ENCODE measurements around the gene FOLR2. TPM values are rescaled to one million over a fixed set of nuclear protein-coding genes. Genes with fewer than 3 reads are reported as not detected.
"Not testable (repeated sequence)": the region's sequence is repeated elsewhere in the genome, so short reads cannot be mapped to it uniquely, and the experiment has no call there.

Gene FOLR2
- total RNA-seq, 1 donor from 2014 or later: 28.1 TPM

- Histone ChIP-seq H3K4me1 (no peaks in the 10 kb centered on the region), H3K27ac (no peak overlapping the region), H3K36me3 (no peaks in the 10 kb centered on the region), H3K27me3 (ENCODE audit: low read depth) (no peaks in the 10 kb centered on the region), H3K4me3 (no peak overlapping the region), H3K9me3 (no peaks in the 10 kb centered on the region)
- no peak for TF ChIP-seq CTCF (IDR thresholded peaks at IDR 0.05)
- intact Hi-C loops (cut with DNase I): no loop called here
- ATAC-seq (no peak), DNase-seq (no peak)
Observed at GRCh38 chr11:72203163-72203562, 13.4 kb upstream of the FOLR2 start.

GRCh38 chr11:72204886-72205285 is 11.7 kb upstream of the FOLR2 start:
- ATAC-seq (no peak), DNase-seq (no peak)
- Histone ChIP-seq H3K4me1 (peaks cover 7% of the 10 kb centered on the region), H3K4me3 (no peak overlapping the region), H3K9me3 (no peaks in the 10 kb centered on the region), H3K27me3 (ENCODE audit: low read depth) (no peaks in the 10 kb centered on the region), H3K27ac (no peak overlapping the region), H3K36me3 (no peaks in the 10 kb centered on the region)
- TF ChIP-seq CTCF (IDR thresholded peaks at IDR 0.05): no peak
- intact Hi-C loops (cut with DNase I): no loop called here

GRCh38 chr11:72206794-72207193 is 9.8 kb upstream of the FOLR2 start:
- H3K36me3 ChIP-seq; intact Hi-C loops (cut with DNase I); ATAC-seq; H3K27ac ChIP-seq; H3K4me1 ChIP-seq; H3K27me3 ChIP-seq (ENCODE audit: low read depth); H3K9me3 ChIP-seq; H3K4me3 ChIP-seq; DNase-seq: not testable (repeated sequence)

- Histone ChIP-seq H3K27ac (no peak overlapping the region), H3K9me3 (no peaks in the 10 kb centered on the region), H3K36me3 (no peaks in the 10 kb centered on the region), H3K4me1 (peaks cover 7% of the 10 kb centered on the region), H3K27me3 (ENCODE audit: low read depth) (no peaks in the 10 kb centered on the region), H3K4me3 (no peak overlapping the region)
- no peak for TF ChIP-seq CTCF (IDR thresholded peaks at IDR 0.05)
- DNase-seq (no peak), ATAC-seq (peak; percentile 67 to 78)
- intact Hi-C loops (cut with DNase I): no loop called here
Observed at GRCh38 chr11:72208281-72208680, 8.3 kb upstream of the FOLR2 start.

- intact Hi-C loops (cut with DNase I): no loop called here
- no peak overlapping the region for H3K27ac ChIP-seq
- DNase-seq (no peak), ATAC-seq (peak; percentile 41 to 54)
- peaks cover 7% of the 10 kb centered on the region for H3K4me1 ChIP-seq
- no peak overlapping the region for H3K4me3 ChIP-seq
- no peaks in the 10 kb centered on the region for H3K36me3 ChIP-seq
- H3K27me3 ChIP-seq (ENCODE audit: low read depth): no peaks in the 10 kb centered on the region
- no peaks in the 10 kb centered on the region for H3K9me3 ChIP-seq
- TF ChIP-seq CTCF (IDR thresholded peaks at IDR 0.05): no peak
Observed at GRCh38 chr11:72209101-72209500, 7.5 kb upstream of the FOLR2 start.

GRCh38 chr11:72217841-72218240 is 1.2 kb downstream of the FOLR2 start:
- H3K36me3 ChIP-seq: no peaks in the 10 kb centered on the region
- H3K27me3 ChIP-seq (ENCODE audit: low read depth): no peaks in the 10 kb centered on the region
- ATAC-seq (peak in 1 of 2 donors; percentile 35), DNase-seq (no peak)
- no peak for TF ChIP-seq CTCF (IDR thresholded peaks at IDR 0.05)
- H3K4me1 ChIP-seq: peaks cover 13% of the 10 kb centered on the region
- no peaks in the 10 kb centered on the region for H3K9me3 ChIP-seq
- no peak overlapping the region for H3K4me3 ChIP-seq
- intact Hi-C loops (cut with DNase I): no loop called here
- H3K27ac ChIP-seq: no peak overlapping the region
